Suprapubic skin (tissue), 4 donors: ENCODE results near the gene PGAP6. TPM values are rescaled to one million over a fixed set of nuclear protein-coding genes. Genes with fewer than 3 reads are reported as not detected.

ENCODE experiments used
- DNase-seq, 2 donors: peaks; one replicate each; pipeline ENCODE4 v3.0.0-alpha.2; 2019; ENCODE audit warnings: low spot score in 2 of 2
- H3K27ac ChIP-seq: fragments of 200-600 bp; sonication (generic); one replicate; pipeline ENCODE4 v1.5.1; 2019
- H3K27me3 ChIP-seq: fragments of 200-600 bp; sonication (generic); one replicate; pipeline ENCODE4 v1.5.1; 2019
- H3K36me3 ChIP-seq: fragments of 200-600 bp; sonication (generic); one replicate; pipeline ENCODE4 v1.5.1; 2019
- H3K4me1 ChIP-seq: fragments of 200-600 bp; sonication (generic); one replicate; pipeline ENCODE4 v1.5.1; 2019
- H3K4me3 ChIP-seq: fragments of 200-600 bp; sonication (generic); one replicate; pipeline ENCODE4 v1.5.1; 2019; ENCODE audit warnings: mild to moderate bottlenecking
- H3K9me3 ChIP-seq: fragments of 200-600 bp; sonication (generic); one replicate; pipeline ENCODE4 v1.5.1; 2019
- EP300 ChIP-seq: sonication (generic); formaldehyde crosslinking; IDR thresholded peaks from one replicate; pipeline ENCODE4 v1.6.1; 2017; ENCODE audit warnings: antibody characterized with exemption
- POLR2A ChIP-seq, 2 donors: fragments of 450-650 bp; IDR thresholded peaks; one replicate each; pipeline ENCODE4 v1.6.1; 2017; ENCODE audit warnings: antibody characterized with exemption in 2 of 2, mild to moderate bottlenecking in 2 of 2, moderate library complexity in 2 of 2
- POLR2AphosphoS5 ChIP-seq, 3 donors: sonication (generic); formaldehyde crosslinking; IDR thresholded peaks; one replicate each; pipeline ENCODE4 v1.6.1; 2017; ENCODE audit warnings: antibody characterized with exemption in 3 of 3
- WGBS: methylation state at CpG from one replicate; pipeline ENCODE4 v1.1.5; 2018; 5-methylcytosine and 5-hydroxymethylcytosine counted together
- total RNA-seq, 4 donors: library from RNA; depleted of rRNA; stranded (reverse); fragments of >200 nt; gene quantifications; one replicate each; pipeline ENCODE4 v1.1.0, GENCODE V29; 2016
- TF ChIP-seq, protein P1 (sequence below), 2 donors: fragments of 200-600 bp in 1 of 2; fragments of 450-650 bp in 1 of 2; sonication (generic) in 1 of 2; IDR thresholded peaks; one replicate each; pipeline ENCODE4 v1.5.1; 2016 to 2019; ENCODE audit warnings: antibody characterized with exemption in 2 of 2, mild to moderate bottlenecking in 1 of 2, moderate library complexity in 1 of 2

The PGAP6 gene
- total RNA-seq, 4 donors from 2014 or later, result 12.6 to 19.3 (median 15.5) TPM

- Histone ChIP-seq H3K4me1 (no peaks in the 10 kb centered on the region), H3K36me3 (peaks cover 24% of the 10 kb centered on the region), H3K27me3 (no peaks in the 10 kb centered on the region), H3K9me3 (no peaks in the 10 kb centered on the region), H3K27ac (no peak overlapping the region), H3K4me3 (no peak overlapping the region)
- 79% methylated on average over 11 of the region's 21 CpGs for WGBS
- TF ChIP-seq POLR2AphosphoS5 (IDR thresholded peaks at IDR 0.05), result no peak
- no peak for TF ChIP-seq EP300
- TF ChIP-seq, protein P1, sequence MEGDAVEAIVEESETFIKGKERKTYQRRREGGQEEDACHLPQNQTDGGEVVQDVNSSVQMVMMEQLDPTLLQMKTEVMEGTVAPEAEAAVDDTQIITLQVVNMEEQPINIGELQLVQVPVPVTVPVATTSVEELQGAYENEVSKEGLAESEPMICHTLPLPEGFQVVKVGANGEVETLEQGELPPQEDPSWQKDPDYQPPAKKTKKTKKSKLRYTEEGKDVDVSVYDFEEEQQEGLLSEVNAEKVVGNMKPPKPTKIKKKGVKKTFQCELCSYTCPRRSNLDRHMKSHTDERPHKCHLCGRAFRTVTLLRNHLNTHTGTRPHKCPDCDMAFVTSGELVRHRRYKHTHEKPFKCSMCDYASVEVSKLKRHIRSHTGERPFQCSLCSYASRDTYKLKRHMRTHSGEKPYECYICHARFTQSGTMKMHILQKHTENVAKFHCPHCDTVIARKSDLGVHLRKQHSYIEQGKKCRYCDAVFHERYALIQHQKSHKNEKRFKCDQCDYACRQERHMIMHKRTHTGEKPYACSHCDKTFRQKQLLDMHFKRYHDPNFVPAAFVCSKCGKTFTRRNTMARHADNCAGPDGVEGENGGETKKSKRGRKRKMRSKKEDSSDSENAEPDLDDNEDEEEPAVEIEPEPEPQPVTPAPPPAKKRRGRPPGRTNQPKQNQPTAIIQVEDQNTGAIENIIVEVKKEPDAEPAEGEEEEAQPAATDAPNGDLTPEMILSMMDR (IDR thresholded peaks at IDR 0.05), result no peak
- no peak for TF ChIP-seq POLR2A (IDR thresholded peaks at IDR 0.05)
- no peak for DNase-seq
Observed at GRCh38 chr16:414395-415169, 32.8 kb upstream of the PGAP6 start.

DNA sequence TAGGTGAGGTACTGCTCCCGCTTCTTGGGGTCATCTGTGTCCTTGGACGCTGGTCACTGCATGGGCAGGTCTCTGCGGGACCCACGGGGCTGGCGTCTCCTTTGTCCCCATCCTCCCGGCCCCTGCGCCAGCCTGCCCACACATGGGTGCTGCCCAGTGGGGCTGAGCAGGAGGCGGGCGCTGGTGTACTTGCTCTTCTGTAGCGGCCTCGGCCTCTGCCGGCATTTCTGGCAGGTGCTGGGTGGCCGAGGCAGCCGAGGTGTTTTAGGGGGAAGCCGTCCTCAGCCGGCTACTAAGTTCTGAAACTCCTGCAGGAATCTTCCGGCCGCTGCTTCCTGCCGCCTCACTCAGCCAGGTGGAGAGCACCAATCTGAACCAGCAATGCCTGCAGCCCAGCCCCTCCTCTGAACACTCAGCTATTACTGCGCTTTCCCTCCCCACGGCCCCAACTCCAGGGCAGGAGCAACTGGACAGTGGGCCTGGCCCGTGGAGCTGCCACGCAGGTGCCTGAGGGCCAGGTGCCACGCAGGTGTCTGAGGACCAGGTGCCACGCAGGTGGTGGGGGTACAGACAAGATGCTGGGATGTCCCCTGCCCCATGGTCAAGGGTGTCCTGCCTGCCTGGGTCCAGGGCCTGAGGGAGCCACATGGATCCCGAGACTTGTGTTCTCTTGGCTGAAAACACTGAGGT, 29.9 kb upstream of the PGAP6 start:
- DNase-seq, result no peak
- 90% methylated on average over 4 of the region's 26 CpGs for WGBS
- H3K27ac ChIP-seq, result no peak overlapping the region
- H3K4me1 ChIP-seq, result no peaks in the 10 kb centered on the region
- H3K27me3 ChIP-seq, result no peaks in the 10 kb centered on the region
- peaks cover 28% of the 10 kb centered on the region for H3K36me3 ChIP-seq
- no peak overlapping the region for H3K4me3 ChIP-seq
- TF ChIP-seq EP300, result no peak
- TF ChIP-seq, protein P1 (IDR thresholded peaks at IDR 0.05), result no peak
- TF ChIP-seq POLR2AphosphoS5 (IDR thresholded peaks at IDR 0.05), result no peak
- TF ChIP-seq POLR2A (IDR thresholded peaks at IDR 0.05), result no peak
- H3K9me3 ChIP-seq, result no peaks in the 10 kb centered on the region

DNA sequence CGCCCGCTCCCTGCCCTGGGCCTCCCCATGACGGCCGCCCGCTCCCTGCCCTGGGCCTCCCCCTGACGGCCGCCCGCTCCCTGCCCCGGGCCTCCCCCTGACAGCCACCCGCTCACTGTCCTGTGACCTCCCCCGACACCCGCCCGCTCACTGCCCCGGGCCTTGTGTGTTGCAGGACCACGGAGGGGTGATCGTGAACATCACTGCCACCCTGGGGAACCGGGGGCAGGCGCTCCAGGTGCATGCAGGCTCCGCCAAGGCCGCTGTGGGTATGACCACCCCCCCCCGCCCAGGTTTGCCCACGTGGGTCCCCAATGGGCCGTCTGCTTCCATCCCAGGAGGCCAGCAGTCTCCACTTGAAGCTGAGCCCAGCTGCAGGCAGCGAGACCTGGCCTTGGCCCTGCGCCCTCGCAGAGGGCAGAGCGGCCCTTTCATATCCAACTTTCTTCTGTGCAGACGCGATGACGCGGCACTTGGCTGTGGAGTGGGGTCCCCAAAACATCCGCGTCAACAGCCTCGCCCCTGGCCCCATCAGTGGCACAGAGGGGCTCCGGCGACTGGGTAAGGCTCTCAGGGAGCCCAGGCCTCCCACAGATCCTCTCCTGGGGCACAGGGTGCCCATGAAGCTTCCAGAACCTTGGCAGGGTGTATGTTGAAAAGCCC, 28.9 kb upstream of the PGAP6 start:
- no peaks in the 10 kb centered on the region for H3K27me3 ChIP-seq
- H3K9me3 ChIP-seq, result no peaks in the 10 kb centered on the region
- no peak overlapping the region for H3K27ac ChIP-seq
- no peak for TF ChIP-seq EP300
- TF ChIP-seq POLR2A (IDR thresholded peaks at IDR 0.05), result no peak
- no peak for TF ChIP-seq POLR2AphosphoS5 (IDR thresholded peaks at IDR 0.05)
- no peak overlapping the region for H3K4me3 ChIP-seq
- 89% methylated on average over 27 of the region's 36 CpGs for WGBS
- no peak for DNase-seq
- no peaks in the 10 kb centered on the region for H3K4me1 ChIP-seq
- H3K36me3 ChIP-seq, result peaks cover 28% of the 10 kb centered on the region

- H3K4me1 ChIP-seq, result peaks cover 3% of the 10 kb centered on the region
Observed at GRCh38 chr16:407253-407652, 25.5 kb upstream of the PGAP6 start.

More at GRCh38 chr16:407253-407652, 25.5 kb upstream of the PGAP6 start:
- no peak for DNase-seq
- Histone ChIP-seq H3K27me3 (no peaks in the 10 kb centered on the region), H3K9me3 (no peaks in the 10 kb centered on the region), H3K4me3 (no peak overlapping the region), H3K27ac (no peak overlapping the region), H3K36me3 (peaks cover 28% of the 10 kb centered on the region)
- WGBS, result 87% methylated on average over 11 of the region's 16 CpGs
- TF ChIP-seq POLR2AphosphoS5 (IDR thresholded peaks at IDR 0.05), result no peak
- TF ChIP-seq EP300, result no peak
- TF ChIP-seq POLR2A (IDR thresholded peaks at IDR 0.05), result no peak
- TF ChIP-seq, protein P1 (IDR thresholded peaks at IDR 0.05), result no peak
